ENCODE measurements around the gene PPP1R12B.
"Not testable (repeated sequence)": the region's sequence is repeated elsewhere in the genome, so short reads cannot be mapped to it uniquely, and the experiment has no call there.

The PPP1R12B gene

DNA sequence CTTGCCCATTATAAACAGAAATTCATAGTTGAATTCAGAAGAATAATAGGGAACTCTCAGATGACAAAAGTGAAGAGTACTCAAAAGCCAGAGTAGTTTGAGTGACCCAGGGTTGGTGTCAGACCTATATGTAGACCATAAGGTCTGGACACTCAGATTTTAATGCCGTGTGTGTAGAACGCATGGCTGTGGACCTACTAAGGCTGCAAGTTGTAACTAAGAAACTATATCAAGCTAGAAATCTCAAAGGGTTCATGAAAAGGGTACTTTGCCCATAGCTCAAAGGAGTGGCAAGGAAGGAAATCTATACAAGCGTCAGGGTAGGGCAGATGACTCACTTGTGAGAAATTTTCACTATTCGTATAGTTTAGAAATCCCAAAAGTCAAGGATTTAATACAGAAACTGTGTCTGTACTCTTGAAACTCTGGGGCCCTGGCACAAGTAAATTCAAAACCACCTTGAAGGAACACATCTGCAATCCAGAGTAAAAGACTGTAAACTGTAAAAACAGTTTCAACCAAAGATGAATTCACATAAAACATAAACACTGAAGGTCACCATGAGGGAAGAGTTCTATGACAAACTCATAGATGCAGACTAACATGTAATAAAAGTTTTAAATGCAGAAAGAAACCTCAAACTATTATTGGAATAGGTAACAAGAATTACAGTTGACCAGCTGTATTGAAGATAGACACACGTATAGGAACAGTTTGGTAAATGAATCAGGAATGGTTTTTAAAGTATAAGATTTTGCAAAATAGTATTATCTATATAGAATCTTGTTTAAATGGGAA, 108.1 kb downstream of the PPP1R12B start:
- DNase-seq: not testable (repeated sequence)

GRCh38 chr1:202458651-202459050, 110.2 kb downstream of the PPP1R12B start:
- DNase-seq: not testable (repeated sequence)

GRCh38 chr1:202459470-202460142, 111.1 kb downstream of the PPP1R12B start:
- not testable (repeated sequence) for DNase-seq

GRCh38 chr1:202460143-202460495, 111.6 kb downstream of the PPP1R12B start:
- peak; percentile 16 for DNase-seq

DNA sequence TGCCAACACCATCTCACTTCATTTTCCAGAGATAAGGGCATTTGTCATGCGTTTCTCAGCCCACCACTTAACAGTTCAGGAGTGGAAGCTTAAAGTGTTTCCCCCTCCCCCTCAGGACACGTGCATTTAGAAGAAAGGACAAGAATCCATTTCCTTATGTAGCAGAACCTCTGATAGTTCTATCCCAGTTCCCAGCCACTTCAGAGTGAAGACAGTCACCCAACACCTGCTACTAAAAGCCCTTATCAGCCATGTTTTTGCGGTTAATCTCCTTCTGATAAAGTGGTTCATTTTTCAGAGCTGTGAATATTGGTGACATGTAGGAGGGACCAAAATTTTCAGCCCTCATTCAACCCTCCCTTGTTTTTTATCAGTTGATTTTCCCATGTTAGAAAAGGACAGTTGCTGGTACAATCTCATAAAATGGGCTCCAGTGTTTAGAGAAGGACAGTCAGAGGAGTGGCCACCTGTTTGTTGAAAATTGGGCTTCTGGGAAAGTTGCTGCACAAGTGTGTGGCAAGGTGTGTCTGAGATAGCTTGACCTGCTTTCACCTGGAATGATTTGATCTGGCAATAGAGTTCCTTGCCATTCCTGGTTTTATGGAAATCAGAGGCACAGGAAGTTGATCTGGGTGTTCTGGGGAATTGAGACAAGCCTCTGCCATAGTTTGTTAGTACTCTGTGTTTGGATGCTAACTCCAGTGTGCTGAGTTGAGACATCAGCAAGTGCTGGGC, 114.0 kb downstream of the PPP1R12B start:
- no peak for DNase-seq

DNA sequence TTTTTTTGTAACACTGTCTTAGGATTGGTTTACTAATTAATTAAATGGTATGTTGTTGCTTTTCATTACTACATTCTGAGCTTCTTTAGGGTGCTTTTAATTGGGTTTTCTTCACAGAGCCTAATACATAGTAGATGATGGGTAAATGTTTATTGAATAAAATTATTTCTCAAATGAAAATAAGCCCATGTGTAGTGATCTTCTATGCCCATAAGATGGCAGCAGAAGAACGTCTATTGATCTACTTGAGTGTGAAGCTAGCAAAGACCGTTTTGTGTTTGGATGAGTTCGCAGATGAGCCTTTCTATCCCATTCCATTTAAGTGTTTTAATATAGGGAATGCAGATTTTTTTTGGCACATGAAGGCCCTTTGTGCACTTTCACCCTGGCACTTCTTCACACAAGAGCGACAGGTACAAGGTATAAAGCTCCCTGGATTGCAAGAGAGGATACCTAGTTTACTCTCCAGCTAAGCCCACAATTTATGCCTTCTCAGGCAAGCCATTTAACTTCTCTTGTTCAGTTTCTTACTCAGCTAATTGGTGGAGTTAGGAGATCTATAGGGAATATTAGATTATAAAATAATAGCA, 115.7 kb downstream of the PPP1R12B start:
- DNase-seq: peak; percentile 58

DNA sequence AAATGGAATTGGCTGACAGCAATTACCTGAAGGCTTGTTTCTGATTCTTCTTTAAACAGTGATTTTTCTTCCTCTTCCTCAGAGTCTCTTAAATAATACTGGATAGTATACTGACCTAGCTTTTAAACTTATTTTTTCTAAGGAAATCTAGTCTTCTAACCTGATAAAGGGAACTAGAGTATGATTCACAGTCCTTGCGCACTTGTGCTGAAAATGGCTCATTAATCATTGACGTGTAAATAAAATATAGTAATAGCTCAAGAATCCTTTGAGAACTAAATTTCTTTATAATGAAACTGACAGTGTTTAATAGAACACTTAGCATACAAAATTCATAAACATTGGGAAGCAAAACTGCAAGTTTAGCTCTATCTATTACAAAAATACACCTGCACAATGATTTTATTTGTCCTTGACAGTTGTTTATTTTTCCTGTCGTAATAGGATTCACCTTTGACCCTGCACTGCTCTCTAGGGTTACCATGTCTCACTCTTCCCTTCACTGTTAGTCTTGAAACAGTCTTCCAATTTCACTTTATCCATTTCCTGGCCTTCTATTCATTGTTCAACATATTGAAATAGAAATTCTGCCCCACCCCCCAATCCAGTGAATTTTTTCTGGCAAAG, 117.3 kb downstream of the PPP1R12B start:
- not testable (repeated sequence) for DNase-seq

GRCh38 chr1:202466339-202466738, 117.8 kb downstream of the PPP1R12B start:
- DNase-seq: not testable (repeated sequence)

DNA sequence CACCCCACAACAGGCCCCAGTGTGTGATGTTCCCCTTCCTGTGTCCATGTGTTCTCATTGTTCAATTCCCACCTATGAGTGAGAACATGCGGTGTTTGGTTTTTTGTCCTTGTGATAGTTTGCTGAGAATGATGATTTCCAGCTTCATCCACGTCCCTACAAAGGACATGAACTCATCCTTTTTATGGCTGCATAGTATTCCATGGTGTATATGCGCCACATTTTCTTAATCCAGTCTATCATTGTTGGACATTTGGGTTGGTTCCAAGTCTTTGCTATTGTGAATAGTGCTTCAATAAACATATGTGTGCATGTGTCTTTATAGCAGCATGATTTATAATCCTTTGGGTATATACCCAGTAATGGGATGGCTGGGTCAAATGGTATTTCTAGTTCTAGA, 118.9 kb downstream of the PPP1R12B start:
- DNase-seq: not testable (repeated sequence)

- DNase-seq: not testable (repeated sequence)
These were observed 120.2 kb downstream of the PPP1R12B start for GRCh38 chr1:202468695-202469094.

GRCh38 chr1:202469123-202469522, 120.6 kb downstream of the PPP1R12B start:
- DNase-seq: not testable (repeated sequence)

GRCh38 chr1:202471246-202471645, 122.7 kb downstream of the PPP1R12B start:
- no peak for DNase-seq

- DNase-seq: not testable (repeated sequence)
These were observed 124.0 kb downstream of the PPP1R12B start for GRCh38 chr1:202472347-202473124.

DNA sequence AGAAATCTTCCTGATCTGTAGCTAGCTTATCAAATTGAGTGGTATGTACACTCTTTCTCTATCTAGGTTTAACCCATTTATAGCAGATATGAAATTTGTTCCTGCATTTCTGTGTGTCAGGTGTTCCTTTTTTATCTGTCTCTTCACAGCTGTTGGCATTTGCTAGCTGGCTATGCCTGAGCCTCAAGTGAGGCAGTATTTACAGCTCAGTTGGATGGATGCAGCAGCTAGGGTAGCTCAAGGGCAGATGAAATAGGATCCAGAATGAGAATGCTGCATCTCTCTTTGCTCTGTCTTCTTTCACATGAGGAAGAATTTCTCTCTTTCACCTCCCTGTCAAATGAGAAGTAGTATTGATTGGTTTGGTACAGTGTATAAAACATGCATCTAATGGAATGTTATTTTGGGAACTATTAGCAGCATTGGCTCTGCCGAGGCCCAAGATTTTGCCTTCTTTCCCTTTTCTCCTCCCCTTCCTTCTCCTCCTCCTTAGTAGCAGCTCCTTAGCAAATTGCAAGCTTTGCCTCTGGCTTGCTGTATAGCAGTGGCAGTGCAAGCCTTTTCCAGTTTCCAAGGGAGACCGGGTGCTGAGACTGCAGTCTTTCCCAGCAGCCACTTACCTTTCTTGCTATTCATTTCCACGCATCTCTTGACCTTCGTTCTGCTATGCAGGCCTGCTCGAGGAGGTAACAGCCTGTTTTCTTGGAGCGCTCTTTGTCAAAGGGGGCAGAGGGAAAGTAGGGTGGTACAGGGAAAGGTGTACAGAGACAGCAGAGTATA, 125.0 kb downstream of the PPP1R12B start:
- DNase-seq: not testable (repeated sequence)

DNA sequence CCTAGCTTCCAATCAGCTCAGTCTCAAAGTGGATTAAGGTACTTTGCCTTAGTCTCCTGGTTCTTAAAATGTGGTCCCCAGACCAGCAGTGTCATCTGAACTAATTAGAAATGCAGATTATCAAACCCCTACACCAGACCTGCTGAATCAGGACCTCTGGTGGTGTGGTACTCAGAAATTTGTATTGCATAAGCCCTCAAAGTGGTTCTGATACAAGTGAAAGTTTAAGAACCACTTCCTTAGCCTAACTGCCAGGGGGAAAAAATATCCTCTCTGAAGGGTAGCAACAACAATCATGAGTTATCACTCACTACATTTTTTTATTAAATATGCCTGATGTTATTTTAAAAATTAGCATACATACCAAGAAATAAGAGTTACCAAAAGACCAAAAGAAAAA, 131.2 kb downstream of the PPP1R12B start:
- DNase-seq: not testable (repeated sequence)

- DNase-seq: not testable (repeated sequence)
These were observed 132.1 kb downstream of the PPP1R12B start for GRCh38 chr1:202480640-202481039.

DNA sequence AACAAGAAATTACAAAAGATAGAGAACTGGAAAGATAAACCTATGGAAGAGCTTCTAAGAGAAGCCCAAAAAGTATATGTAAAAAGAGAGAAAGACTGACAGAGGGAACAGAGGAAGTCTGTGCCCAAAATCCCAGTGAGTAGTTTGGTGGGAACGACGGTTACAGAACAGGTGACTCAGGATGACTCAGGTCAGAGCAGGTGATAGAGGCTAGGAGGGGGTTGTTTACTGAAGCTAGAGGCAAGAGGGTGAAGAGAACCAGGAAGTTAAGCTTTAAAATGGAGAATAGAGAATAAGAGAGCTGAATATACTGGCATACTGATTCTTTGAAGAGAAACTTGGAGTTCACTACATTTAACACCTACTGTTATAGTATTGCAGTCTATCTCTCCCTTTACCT, 134.9 kb downstream of the PPP1R12B start:
- not testable (repeated sequence) for DNase-seq

GRCh38 chr1:202484032-202484431, 135.5 kb downstream of the PPP1R12B start:
- not testable (repeated sequence) for DNase-seq

DNA sequence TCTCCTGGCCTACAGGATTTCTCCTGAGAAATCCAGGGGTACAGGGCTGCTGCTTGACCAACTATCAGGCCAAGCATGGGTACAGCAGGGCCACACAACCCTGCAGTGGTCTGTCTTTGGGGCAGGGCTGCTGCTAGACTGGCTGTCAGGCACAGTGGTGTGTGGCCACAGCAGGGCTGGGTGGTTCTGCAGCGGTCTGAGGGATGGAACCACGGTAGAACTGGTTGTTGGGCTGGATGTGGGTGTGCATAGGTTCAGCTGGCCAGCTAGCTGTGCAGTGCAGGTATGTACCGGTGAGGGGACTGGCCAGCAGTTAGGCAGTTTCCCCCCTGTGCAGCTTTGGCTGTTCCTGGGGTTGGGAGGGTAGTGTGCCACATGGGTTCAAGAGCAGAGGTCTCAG, 136.3 kb downstream of the PPP1R12B start:
- DNase-seq: not testable (repeated sequence)

DNA sequence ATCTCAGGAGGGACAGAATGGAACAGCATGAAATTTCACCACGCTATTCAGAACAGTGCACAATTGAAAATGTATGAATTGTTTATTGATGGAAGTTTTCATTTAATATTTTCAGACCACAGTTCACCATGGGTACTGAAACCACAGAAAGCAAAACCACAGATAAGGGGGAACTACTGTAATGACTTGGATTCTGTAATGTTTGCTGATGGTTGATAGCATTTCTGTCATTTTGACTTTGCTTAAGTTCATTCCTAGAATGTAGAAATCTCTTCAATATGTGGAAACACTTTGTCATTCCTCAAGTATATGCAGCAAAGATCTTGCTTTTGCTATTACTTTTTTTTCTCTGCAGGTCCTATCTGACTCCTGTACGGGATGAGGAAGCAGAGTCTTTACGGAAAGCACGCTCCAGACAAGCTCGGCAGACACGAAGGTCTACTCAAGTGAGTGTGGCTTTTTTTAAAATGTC, 139.7 kb downstream of the PPP1R12B start:
- DNase-seq: not testable (repeated sequence)

- not testable (repeated sequence) for DNase-seq
These were observed 140.6 kb downstream of the PPP1R12B start for GRCh38 chr1:202489101-202489500.
